Right lobe of liver (tissue), 6 donors: ENCODE results near the gene GPR158. TPM values are rescaled to one million over a fixed set of nuclear protein-coding genes. Genes with fewer than 3 reads are reported as not detected.

ENCODE experiments used
- ATAC-seq, 4 donors: fragments of 200-7000 bp; cut with Tn5 transposase; one replicate each; pipeline ENCODE4 v1.9.1; 2020; ENCODE audit warnings: mild to moderate bottlenecking in 4 of 4, moderate library complexity in 4 of 4
- DNase-seq, 3 donors: peaks; one replicate each; pipeline ENCODE4 v3.0.0-alpha.2; 2020
- H3K27ac ChIP-seq, 3 donors: fragments of 200-600 bp; one replicate each; pipeline ENCODE4 v1.8.0; 2022
- H3K27me3 ChIP-seq, 2 donors: fragments of 200-600 bp; one replicate each; pipeline ENCODE4 v1.8.0; 2022
- H3K36me3 ChIP-seq, 4 donors: fragments of 200-600 bp; sonication (generic) in 1 of 4; one replicate each; pipeline versions ENCODE4 v1.5.1 to v1.8.0; 2017 to 2022; ENCODE audit warnings: control low read depth in 1 of 4
- H3K4me1 ChIP-seq, 4 donors: fragments of 200-600 bp; sonication (generic) in 1 of 4; one replicate each; pipeline versions ENCODE4 v1.5.1 to v1.8.0; 2017 to 2022; ENCODE audit warnings: control low read depth in 1 of 4
- H3K4me3 ChIP-seq, 3 donors: fragments of 200-600 bp; one replicate each; pipeline ENCODE4 v1.8.0; 2022
- H3K9me3 ChIP-seq, 4 donors: fragments of 200-600 bp; sonication (generic) in 1 of 4; one replicate each; pipeline versions ENCODE4 v1.5.1 to v1.8.0; 2017 to 2022; ENCODE audit warnings: control low read depth in 1 of 4
- POLR2A ChIP-seq: fragments of 450-650 bp; IDR thresholded peaks from one replicate; pipeline ENCODE4 v1.6.1; 2017; ENCODE audit warnings: antibody characterized with exemption, mild to moderate bottlenecking
- WGBS: methylation state at CpG from one replicate; pipeline ENCODE4 v1.1.6; 2018; ENCODE audit warnings: low coverage, low lambda C conversion rate; ENCODE audit not compliant: insufficient coverage; ENCODE audit errors: missing lambda C conversion rate; 5-methylcytosine and 5-hydroxymethylcytosine counted together
- intact Hi-C, 2 donors: fragments of 100-400 bp; cut with DNase I; formaldehyde crosslinking; loops; one replicate each; pipeline versions ENCODE4 v1.11.2 to v1.14.1; 2022
- total RNA-seq, 6 experiments: library from RNA; depleted of rRNA in 2 of 6; stranded (reverse); fragments of >200 nt in 2 of 6; fragmentation: NEBNext Ultra II Directional in 3 of 6; extraction: Animal tissue kit (Norgen Biotek cat#: 25700) in 3 of 6; gene quantifications; one replicate each; pipeline versions ENCODE4 v1.1.0 to v1.2.4, GENCODE V29; 2016 to 2023
- TF ChIP-seq, protein P1 (sequence below), 4 donors: fragments of 200-600 bp in 3 of 4; fragments of 450-650 bp in 1 of 4; IDR thresholded peaks; one replicate each; pipeline versions ENCODE4 v1.5.1 to v1.8.0; 2016 to 2022; ENCODE audit warnings: antibody characterized with exemption in 4 of 4, mild to moderate bottlenecking in 2 of 4
- donor health status: DM: no; HTN: yes; CAD: no.
- donor health status: DM: no; HTN: no; CAD: no.
- donor health status: DM: no; HTN: no; CAD: no.
- donor health status: DM: no; HTN: yes; CAD: no.
- donor health status: DM: no; HTN: yes; CAD: no.

GPR158 gene
- total RNA-seq, 6 experiments from 2014 or later: 0.04 to 0.14 TPM; not detected in 4

DNA sequence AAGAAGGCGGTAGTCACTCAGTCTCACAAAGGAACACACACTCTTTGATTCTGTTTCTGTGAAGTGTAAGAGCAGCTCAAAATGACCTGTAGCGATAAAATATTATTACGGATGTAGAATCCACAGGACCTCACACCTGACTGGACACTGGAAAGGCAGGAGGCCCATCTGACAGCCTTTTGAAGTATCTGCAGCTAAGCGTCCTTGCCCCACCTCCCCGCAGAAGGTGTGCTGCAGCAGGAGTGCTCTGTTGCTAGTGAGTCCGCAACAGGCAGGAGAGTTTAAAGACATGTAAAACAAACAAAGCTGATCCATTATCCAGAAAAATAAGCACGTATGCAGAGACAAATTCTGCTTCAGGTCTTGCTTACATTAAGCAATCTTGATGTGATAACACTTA, 355.5 kb downstream of the GPR158 start:
- no peaks in the 10 kb centered on the region for H3K9me3 ChIP-seq
- WGBS: 59% methylated on average over 5 of the region's 7 CpGs
- H3K36me3 ChIP-seq: no peaks in the 10 kb centered on the region
- no peaks in the 10 kb centered on the region for H3K27me3 ChIP-seq
- intact Hi-C loops: no loop called here
- no peaks in the 10 kb centered on the region for H3K4me1 ChIP-seq
- ATAC-seq: no peak
- no peak overlapping the region for H3K27ac ChIP-seq
- no peak overlapping the region for H3K4me3 ChIP-seq
- DNase-seq: no peak
- TF ChIP-seq, protein P1, sequence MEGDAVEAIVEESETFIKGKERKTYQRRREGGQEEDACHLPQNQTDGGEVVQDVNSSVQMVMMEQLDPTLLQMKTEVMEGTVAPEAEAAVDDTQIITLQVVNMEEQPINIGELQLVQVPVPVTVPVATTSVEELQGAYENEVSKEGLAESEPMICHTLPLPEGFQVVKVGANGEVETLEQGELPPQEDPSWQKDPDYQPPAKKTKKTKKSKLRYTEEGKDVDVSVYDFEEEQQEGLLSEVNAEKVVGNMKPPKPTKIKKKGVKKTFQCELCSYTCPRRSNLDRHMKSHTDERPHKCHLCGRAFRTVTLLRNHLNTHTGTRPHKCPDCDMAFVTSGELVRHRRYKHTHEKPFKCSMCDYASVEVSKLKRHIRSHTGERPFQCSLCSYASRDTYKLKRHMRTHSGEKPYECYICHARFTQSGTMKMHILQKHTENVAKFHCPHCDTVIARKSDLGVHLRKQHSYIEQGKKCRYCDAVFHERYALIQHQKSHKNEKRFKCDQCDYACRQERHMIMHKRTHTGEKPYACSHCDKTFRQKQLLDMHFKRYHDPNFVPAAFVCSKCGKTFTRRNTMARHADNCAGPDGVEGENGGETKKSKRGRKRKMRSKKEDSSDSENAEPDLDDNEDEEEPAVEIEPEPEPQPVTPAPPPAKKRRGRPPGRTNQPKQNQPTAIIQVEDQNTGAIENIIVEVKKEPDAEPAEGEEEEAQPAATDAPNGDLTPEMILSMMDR (IDR thresholded peaks at IDR 0.05): no peak

DNA sequence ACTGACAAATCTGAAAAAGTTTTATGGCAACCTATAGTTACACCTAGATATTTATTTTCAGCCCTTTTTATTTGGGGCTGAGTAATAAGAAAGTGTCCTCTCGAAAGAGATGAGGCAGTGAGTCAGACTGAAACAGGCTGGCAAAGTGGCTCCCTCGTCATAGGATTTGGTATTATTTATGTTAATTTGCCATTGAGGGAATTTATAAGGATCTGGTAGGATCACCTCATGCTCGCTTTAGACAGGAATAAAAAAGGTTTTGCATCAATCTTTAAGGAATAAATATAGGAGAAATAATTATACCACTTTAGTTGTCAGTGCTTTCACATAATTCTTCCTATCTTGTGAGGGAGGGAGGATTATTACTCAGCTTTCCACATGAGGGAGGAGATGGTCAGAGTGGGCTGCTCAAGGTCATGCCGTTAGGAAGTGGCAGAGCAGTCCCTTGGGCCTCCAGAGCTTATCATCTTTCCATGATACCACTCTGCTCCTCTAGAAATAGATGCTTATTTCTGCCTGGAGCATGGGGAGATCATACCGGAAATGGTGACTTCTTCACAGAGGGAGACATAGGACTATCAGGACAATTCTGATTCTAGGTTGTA, 356.8 kb downstream of the GPR158 start:
- Histone ChIP-seq H3K36me3 (no peaks in the 10 kb centered on the region), H3K4me1 (no peaks in the 10 kb centered on the region), H3K27ac (no peak overlapping the region), H3K27me3 (no peaks in the 10 kb centered on the region), H3K4me3 (no peak overlapping the region), H3K9me3 (no peaks in the 10 kb centered on the region)
- DNase-seq (no peak), ATAC-seq (no peak)
- 45% methylated on average over 5 of the region's 5 CpGs for WGBS
- intact Hi-C loops: no loop called here
- no peak for TF ChIP-seq POLR2A
- TF ChIP-seq, protein P1 (IDR thresholded peaks at IDR 0.05): no peak

DNA sequence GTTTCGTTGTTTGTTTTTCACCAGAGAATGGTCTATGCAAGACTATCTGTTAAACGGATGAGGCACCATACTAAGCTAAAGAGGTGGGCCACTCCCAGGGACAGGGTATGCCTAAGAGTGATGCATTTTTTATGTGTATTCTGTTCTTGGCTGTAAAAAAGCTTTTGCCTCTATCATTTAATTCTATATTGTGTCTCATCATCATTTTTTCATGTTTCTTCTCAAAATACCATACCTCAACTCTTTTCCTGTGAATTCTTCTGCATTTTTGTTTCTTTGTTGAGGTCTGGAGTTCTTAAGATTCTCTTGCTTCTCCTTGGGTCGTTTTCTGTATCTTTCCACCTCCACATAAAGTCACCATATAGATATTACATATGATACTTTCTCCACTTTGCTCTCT, 357.4 kb downstream of the GPR158 start:
- DNase-seq: no peak
- H3K9me3 ChIP-seq: no peaks in the 10 kb centered on the region
- no peak overlapping the region for H3K27ac ChIP-seq
- H3K27me3 ChIP-seq: no peaks in the 10 kb centered on the region
- H3K36me3 ChIP-seq: no peaks in the 10 kb centered on the region
- intact Hi-C loops: no loop called here
- WGBS: 21% methylated on average over 3 of the region's 3 CpGs
- ATAC-seq: no peak
- H3K4me1 ChIP-seq: no peaks in the 10 kb centered on the region
- TF ChIP-seq POLR2A: no peak
- H3K4me3 ChIP-seq: no peak overlapping the region

DNA sequence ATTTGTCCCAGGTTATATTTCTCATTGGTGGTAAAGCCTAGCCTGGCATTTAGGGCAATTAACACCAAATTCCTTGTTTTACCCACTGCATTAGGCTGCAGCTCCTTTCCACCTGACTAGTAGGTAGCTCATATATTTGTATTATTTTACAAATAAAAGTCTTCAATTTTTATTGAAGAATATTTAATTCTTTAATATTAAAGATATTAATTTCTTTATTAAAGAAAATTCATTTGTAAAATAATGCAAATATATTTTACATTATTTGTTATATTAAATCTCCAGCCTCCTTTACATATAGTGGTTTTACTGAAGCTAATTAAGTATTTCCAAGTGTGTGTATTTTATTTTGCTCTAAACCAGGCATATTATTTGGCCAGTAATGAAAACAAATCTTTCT, 361.2 kb downstream of the GPR158 start:
- Histone ChIP-seq H3K4me1 (no peaks in the 10 kb centered on the region), H3K9me3 (no peaks in the 10 kb centered on the region), H3K36me3 (no peaks in the 10 kb centered on the region), H3K27ac (no peak overlapping the region), H3K27me3 (no peaks in the 10 kb centered on the region), H3K4me3 (no peak overlapping the region)
- no peak for TF ChIP-seq POLR2A
- TF ChIP-seq, protein P1 (IDR thresholded peaks at IDR 0.05): no peak
- no peak for ATAC-seq
- intact Hi-C loops: no loop called here
- DNase-seq: no peak

DNA sequence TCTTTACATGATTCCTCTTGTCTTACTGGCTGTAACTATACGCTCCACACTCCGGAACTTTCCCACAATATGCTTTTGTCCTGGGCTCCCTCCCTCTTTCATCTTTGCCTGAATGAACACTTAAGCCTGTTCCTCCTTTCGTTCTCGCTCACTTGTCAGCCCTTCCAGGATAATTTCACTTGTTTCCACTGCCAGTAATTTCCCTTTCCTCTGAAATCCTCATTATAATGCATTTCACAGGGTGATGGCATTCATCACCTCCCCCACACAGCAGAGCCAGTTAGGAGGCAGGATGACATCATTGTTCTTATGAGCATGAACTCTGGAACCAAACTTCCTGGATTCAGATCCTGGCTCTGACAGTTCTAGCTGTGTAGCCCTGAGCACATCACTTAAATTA, 372.6 kb downstream of the GPR158 start:
- Histone ChIP-seq H3K4me3 (no peak overlapping the region), H3K27ac (no peak overlapping the region), H3K27me3 (no peaks in the 10 kb centered on the region), H3K9me3 (no peaks in the 10 kb centered on the region), H3K4me1 (no peaks in the 10 kb centered on the region), H3K36me3 (no peaks in the 10 kb centered on the region)
- WGBS: 37% methylated on average over 4 of the region's 4 CpGs
- ATAC-seq (peak in 1 of 4 donors; percentile 45), DNase-seq (no peak)
- TF ChIP-seq POLR2A: no peak
- TF ChIP-seq, protein P1 (IDR thresholded peaks at IDR 0.05): no peak
- intact Hi-C loops: no loop called here
